Measurements from ENCODE around the gene JUN.

The JUN gene

DNA sequence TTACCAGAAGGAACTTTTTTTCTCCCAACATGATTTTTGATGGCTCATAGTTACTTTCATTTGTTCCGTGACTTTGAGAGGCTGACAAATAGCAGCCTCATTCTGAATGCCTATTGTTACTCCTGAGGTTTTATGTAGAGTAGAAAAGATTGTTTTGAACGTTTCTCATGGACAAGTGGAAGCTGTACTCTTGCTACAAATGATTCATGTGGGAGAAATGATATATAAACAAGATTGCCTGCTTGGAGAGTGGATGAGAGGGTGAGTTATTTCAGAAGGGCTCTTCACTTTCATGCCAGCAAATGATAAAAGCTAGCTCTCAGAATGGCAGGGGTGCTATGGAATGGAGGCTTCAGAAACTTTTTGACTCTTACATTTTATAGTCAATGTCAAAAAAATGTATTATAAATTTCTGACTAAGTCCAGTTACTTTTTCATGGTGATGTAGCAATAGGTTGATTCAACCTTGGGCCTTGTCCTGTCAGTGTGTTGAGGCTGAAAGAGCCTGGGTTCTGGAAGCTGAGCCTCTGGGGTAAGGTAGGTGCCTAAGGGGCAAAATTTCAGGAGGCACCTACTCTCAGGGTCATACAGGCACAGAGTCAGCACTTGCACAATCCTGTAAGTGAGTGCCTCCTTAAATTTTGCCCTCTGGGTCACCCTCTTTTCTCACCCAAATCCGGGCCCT lies 19.4 kb downstream of the JUN start:
- H3K4me3 ChIP-seq (ENCODE audit: low read depth, low read length), result no peak overlapping the region

DNA sequence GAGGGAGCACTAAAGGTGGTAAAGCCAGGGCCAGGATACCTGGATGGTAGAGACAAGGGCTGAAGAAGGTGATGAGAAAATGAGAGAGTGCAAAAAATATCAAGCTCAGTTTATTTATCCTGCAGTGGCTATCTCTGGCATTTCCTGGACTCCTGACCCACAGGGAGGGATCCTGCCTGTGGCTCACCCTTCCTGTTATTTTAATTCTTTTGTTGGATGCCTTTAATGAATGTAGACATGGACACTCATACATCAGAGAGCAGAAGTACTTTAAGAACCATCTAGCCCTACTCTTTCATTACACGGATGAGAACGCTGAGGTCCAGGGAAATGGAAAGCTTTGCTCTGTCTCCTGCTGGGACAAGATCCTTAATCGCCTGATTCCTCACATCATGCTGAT lies 20.6 kb downstream of the JUN start:
- no peak overlapping the region for H3K4me3 ChIP-seq (ENCODE audit: low read depth, low read length)

DNA sequence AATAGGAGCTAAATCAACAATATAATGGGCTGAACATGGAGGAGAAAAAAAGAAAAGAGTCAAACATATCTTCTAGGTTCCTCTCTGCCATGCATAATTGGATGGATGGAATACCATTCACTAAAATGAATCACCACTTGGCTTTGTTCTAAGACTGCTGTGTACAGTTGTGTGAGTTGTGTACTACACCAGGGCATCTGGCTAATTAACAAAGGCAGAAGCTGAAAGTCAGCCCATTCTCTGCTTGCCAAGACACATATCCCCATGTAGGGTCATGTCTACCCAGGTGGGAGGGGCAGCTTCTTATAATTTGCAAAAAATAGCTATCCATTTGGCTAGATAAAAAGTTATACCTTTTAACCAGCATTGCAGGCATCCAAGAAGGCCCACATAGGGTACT lies 21.0 kb downstream of the JUN start:
- H3K4me3 ChIP-seq (ENCODE audit: low read depth, low read length), result no peak overlapping the region

DNA sequence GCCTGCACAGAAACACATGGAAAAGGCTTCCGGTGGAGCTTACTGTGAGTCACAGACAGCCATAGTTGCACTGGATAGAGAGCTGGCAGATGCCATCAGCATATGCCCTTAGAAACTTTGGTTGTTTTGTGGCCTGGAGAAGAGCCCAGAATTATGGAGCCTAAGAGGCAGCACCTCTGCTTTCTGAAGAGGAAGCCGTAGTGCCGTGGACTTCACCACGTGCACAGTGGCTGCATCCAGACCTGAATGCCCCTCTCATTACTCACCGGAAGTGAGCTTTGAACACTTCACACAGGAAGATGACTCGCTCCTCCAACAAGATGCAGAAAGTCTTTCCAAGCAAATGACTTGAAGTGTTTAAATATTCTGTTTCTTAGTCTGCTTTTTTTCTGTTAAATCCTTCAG lies 28.4 kb downstream of the JUN start:
- H3K4me3 ChIP-seq (ENCODE audit: low read depth, low read length), result no peak overlapping the region

DNA sequence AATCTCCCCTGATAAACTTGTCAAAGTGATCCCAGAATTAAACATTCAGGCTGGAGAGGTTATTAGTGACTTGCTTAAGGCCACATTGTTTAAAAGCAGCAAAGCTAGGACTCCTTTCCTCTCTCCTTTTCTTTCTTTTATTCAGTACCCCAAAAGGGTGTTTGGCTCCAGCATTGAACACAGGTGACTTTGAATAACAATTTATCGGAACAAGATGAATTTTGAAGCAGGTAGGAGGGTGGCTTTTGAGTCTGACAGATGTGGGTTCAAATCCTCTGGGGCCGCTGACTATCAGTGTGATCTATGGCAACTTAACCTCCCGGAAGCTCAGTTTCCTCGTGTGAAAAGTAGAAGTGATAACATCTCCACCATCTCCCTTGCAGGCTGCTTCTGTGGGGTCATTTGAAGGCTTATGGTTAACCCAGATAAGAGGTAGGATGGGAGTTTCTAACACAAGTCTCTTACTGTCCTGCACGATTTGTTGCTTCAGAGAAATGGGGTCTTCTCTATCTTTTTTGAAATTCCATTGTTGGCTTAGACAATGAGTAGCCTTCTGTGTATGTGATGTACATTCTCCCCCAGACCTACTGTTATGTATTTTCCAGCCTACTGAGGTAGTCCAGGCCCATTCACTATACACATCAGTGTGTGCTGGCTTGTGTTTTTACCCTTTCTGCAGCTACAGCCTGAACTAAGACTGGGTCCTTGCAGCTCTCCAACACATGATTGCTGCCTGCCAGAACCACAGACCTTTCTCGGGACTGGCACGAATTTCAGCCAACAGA lies 29.0 kb downstream of the JUN start:
- no peak overlapping the region for H3K4me3 ChIP-seq (ENCODE audit: low read depth, low read length)

DNA sequence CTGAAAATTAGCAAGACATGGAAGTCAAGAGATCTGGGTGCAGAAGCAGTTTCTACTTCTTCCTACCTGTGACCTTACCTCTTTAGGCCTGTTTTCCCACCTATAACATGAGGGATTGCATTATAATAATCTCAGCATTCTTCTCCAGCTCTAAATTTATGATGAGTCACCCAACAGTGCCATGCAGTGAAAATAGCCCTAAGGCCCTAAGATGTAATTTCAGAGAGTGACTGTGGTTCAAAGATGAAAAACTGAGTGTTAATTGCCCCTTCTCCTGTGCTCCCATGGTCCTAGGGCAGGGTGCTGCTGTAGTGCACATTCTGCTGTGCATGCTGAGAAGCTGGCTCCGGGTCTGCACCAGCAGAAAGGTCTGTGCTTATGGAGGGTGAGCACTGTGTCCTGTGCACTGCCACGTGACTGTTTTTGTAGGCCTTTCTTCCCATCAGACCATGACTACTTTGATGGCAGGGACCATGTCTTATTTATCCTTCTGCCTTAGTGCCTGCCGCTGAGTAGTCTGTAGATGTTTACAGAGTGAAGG lies 29.7 kb downstream of the JUN start:
- no peak overlapping the region for H3K4me3 ChIP-seq (ENCODE audit: low read depth, low read length)

DNA sequence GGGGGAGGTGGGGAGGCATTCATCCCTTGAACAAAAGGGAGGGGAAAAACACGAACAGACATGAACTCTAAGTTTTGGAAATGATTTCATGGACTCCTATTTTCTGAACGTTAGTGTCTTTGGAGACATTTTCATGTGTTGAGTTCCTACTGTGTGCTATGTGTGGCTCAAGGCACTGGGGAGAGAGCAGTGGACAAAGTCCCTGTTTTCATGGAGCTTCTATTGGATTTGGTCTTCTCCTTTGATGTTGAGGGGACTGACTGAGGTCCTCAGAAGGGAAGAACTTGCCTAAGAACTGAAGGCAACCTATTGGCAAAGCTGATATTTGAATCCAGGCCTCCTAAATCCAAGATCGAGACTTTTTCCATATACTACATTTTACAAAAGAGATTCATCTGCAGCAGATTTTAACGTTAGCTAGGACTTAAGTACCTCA lies 30.4 kb downstream of the JUN start:
- H3K4me3 ChIP-seq (ENCODE audit: low read depth, low read length), result no peak overlapping the region

DNA sequence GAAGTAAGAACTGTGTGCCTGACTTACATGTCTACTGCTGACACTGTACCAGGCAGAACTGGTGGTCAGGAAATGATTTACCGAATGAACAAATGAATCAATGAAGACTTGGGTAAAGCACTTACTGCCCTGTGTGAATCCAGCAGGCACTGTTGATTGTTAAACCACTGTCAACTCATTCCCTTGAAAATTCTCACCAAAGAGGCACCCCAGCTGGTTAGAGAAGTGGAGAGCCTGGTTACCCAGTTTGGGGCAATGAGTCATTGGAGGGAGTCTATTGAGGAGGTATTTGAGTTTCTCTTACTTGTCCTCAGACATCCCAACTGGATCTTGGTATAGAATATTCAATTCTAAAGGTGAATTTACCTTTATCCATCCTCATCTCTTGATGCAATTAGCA lies 34.2 kb downstream of the JUN start:
- H3K4me3 ChIP-seq (ENCODE audit: low read depth, low read length), result no peak overlapping the region

DNA sequence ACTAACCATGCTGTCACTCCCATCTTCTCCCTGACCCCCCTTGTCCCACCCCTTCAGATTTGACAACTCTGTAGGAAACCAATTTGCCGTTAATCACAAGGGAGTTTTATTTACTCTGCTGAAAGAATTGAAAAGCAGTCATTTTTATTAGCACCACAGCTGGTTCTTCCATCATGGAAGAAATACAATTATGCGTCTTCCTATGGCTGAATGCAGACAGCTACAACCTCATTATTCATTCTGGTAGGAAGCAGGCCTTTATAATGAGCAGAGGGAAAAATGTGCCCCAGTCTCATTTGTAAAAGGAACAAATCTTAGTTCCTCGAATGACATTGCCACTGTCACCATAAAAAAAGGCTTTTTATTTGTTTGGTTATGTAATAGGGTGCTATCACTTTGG lies 35.2 kb downstream of the JUN start:
- no peak overlapping the region for H3K4me3 ChIP-seq (ENCODE audit: low read depth, low read length)

DNA sequence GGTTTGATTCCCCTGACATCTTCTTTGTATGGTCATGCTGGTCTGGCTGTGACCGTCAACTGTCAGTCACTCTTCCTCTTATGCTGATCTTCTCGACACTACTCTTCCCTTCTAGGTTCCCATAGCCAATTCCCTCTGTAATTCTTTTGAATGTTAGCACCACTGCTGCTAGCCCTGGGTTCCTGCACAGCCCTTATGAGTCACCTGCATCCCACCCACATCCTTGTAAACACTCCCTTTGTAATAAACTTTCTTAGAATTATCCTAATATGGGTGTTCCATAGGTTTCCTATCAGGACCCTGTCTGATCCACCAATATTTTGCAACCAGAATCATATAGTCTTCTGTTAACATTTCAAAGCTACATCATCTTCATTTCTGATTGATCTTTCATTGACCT lies 37.1 kb downstream of the JUN start:
- no peak overlapping the region for H3K4me3 ChIP-seq (ENCODE audit: low read depth, low read length)

DNA sequence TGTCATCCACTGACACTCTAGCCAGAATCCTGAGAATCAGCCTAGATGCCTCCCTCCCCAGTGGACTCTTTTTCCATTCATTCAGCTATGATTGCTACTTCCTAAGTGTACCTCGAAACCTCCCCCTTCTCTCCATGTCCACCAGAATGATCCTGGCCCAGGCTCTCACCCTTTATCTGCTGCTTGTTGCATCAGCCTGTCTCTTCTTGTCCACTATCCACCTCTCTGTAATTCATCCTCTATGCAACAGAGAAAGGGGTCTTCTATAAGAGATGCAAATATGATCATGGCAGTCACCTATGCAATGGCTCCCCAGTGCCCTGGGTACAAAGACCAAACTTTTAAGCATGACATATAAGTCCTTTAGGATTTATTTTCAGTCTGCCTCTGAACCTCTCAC lies 37.7 kb downstream of the JUN start:
- H3K4me3 ChIP-seq (ENCODE audit: low read depth, low read length), result no peak overlapping the region

DNA sequence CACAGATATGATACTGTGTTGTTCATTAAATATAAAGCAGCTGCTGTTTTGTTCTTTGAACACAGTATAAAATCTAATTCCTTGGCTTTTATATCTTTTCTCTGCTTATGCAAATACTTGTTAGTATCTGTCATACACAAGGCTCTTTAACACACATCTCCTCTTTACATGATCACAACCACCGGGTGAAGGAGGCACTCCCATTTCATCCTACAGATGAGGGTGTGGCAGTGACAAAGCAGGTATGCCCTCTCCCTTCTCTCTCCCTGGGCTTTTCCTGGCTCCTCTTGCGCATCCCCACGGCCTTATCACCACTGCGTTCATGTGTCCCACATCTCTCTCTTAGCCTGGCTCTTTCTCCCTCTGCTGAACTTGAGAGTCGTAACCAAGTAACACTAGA lies 38.2 kb downstream of the JUN start:
- no peak overlapping the region for H3K4me3 ChIP-seq (ENCODE audit: low read depth, low read length)

DNA sequence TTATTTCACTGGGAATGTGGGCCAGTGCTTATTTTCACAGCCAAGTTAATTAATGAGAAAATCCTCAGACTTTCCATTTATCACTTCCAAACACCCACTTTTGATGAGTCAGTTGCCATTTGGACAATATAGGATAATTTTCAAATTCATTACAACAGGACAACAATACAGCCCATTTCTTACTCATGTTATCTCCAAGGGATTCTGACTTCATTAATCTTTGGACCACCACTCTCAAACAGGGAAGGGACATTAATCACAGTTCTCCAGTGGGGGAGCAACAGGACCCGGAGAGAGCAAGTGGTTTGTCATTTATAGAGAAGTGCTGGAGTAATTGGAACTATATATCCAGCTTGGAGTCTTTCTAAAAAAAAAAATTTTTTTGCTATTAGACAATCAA lies 38.7 kb downstream of the JUN start:
- no peak overlapping the region for H3K4me3 ChIP-seq (ENCODE audit: low read depth, low read length)

DNA sequence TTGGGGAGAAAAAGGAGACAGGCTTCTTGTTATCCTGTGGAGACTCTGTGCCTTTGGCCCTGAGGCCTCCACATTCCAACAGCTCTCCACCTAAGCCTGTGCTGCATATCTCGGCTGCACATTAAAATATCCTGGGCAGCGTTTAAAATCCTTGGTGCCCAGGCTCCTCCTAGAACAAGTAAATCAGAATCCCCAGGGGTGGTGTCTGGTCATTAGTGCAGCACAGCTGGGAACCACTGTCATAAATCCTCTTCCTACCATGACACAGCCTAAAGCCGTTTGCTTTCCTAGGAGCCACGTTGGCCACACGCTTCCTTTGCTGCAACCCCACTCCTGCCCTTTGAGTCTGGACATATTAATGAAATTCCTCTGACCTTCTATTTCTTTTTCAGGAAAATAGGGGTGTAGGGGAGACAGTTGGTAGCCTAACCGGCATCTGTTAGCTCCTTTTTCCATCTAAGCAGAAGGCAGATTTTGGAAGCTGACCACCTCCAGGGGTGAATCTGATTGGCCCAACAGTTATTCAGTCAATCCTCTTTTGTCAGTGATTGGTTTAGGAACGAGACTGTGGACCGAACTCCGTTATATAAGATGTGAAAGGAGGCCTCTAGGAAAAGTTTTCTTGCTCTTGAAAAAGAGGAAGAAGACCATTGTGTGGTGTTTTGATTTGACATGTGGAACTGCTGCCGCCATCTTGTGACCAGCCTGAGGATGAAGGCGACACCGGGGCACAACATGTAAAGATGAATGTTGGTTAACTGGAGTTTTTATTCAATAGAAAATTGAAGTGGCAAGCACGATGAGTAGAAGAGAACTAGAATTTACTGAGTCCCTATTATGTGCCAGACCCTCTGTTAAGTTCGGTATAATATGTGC lies 41.9 kb downstream of the JUN start:
- H3K4me3 ChIP-seq (ENCODE audit: low read depth, low read length), result no peak overlapping the region

DNA sequence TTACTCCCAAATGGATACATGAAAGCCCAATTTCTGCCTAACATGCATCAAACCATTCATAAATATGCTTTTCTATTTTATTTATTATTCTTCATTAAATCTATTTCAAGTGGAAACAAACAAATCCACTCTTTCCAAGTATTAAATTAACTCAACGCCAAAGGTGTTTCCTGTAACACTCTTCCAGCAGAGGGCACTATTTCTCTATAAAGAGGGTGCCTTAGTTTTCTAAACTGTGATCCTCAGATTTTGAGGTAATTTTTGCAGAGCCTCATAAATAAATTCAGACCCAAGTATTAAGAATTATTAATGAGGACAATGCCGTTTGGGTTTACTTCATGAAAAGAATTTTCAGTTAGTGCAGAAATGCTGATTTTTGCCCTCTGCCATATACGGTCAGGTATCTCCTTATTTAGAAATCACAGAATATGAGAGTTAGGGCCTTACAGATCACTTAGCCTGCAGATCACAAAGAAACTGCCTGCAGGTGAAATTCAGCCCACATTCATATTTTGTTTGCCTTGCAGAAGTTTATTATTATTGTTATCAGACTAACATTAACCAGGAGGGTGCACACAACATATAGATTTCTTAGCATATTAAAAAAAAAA lies 43.9 kb downstream of the JUN start:
- no peak overlapping the region for H3K4me3 ChIP-seq (ENCODE audit: low read depth, low read length)

DNA sequence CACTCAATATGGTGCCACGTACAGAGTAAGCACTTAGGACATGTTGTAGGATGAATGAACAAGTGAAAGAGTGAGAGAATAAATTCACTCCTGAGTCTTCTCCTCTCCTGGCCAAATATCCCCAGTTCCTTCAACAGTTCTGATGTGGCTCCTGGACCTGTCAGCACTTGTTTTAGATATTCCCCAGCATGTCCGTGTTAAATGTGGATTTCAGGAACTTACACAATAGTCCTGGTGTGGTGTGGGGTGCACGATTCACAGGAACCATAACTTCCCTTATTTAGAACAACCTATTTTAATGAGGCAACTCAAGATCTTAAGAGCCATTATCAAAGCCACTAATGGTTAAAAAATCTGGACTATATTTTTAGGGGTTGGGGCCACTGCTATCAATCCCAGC lies 45.0 kb downstream of the JUN start:
- H3K4me3 ChIP-seq (ENCODE audit: low read depth, low read length), result no peak overlapping the region

DNA sequence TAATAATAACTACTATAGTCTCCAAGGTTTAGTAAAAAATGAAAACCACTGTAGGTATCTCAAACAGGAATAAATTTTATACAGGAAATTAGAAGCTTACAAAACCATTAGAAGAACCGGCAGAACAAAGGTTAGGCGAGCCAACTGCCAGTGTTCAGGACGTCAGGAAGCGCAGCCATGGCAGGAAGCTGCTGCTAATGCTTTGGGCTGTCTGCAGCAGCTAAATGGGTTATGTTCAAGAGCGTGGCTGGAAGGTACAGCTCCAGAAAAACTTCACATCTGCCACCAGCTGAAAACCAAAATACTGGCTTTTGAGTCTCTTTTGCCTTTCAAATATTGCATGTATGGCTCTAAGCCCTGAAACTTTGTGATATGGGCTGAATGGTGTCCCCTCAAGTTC lies 48.3 kb downstream of the JUN start:
- no peak overlapping the region for H3K4me3 ChIP-seq (ENCODE audit: low read depth, low read length)

DNA sequence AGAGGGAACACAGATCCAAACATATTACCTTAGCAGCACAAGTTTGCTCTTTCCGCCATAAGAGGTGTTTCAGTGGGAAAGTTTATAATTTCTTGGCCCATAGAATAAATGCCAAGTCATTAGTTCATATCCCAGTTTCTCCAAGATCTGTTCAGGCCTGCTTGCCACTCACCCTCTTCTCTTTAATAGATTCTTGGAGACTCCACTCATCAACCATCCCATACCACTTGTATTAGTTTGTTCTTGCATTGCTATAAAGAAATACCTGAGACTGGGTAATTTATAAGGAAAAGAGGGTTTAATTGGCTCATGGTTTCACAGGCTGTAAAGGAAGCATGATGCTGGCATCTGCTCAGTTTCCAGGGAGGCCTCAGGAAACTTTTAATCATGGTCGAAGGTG lies 49.2 kb downstream of the JUN start:
- no peak overlapping the region for H3K4me3 ChIP-seq (ENCODE audit: low read depth, low read length)

DNA sequence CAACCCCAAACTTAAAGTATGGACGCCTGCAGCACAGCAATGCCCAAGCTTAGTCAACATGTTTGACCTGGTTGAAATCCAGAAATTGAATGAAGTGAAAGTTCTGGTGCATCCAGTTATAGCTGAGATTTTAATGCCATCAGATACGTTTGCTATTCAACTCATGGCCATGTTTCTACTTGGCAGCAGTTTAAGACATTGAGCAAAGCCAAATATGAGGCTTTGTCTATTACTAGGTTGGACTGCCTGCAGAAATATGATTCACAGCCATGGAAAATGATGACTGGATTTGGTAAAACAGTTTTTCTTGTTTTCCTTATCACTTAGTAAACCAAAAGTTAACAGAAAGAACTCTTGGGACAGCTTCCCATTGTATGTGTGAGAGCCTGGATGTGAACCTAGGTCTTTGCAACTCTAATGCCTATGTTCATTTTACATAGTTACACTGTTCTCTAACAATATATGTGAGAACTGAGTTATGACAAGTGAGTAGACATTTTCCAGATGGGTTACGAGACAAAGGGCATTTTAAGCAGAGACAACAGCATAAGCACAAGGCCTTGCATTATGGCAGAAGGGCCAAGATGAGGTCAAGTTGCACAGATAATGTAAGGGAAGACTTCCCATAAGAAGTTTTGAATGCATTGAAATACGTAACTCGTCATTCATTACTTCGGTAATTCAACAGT lies 51.6 kb downstream of the JUN start:
- no peak overlapping the region for H3K4me3 ChIP-seq (ENCODE audit: low read depth, low read length)

All from iPS-11a (cell line).